ENCODE results near the gene FXYD3. TPM values are rescaled to one million over a fixed set of nuclear protein-coding genes. Genes with fewer than 3 reads are reported as not detected.

Gene FXYD3
- total and polyA plus RNA-seq, 2 experiments from 2014 or later = 0.81 TPM; not detected in 1

DNA sequence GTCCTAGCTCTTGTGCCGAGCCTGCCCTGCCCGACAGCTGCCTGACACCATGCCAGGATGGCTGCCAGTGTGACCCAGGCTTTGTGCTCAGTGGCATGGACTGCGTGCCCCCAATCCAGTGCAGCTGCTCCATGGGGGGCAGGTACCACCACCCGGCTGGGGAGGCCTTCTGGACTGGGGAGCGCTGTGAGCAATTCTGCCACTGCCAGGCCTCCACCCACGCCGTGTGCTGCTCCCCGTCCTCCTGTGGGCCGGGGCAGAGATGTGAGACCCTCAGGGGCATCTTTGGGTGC lies 9.4 kb upstream of the FXYD3 start:
- Histone ChIP-seq H3K36me3 (ENCODE audit: insufficient read depth) (no peaks in the 10 kb centered on the region), H3K9me2 (ENCODE audit: insufficient read depth) (no peaks in the 10 kb centered on the region), H3K27me3 (ENCODE audit: insufficient read depth) (no peaks in the 10 kb centered on the region), H3K79me2 (replicated peaks; ENCODE audit: insufficient read depth) (no peaks in the 10 kb centered on the region), H3K4me3 (no peak overlapping the region), H3K4me1 (ENCODE audit: insufficient read depth) (peaks cover 4% of the 10 kb centered on the region), H4K20me1 (replicated peaks; ENCODE audit: insufficient read depth) (no peaks in the 10 kb centered on the region), H3K27ac (ENCODE audit: low read depth) (no peak overlapping the region), H3K4me2 (no peak overlapping the region), H3F3A (replicated peaks; ENCODE audit: low read depth) (no peaks in the 10 kb centered on the region), H2AFZ (no peak overlapping the region)
- ATAC-seq = no peak
- peaks cover 12% of the 10 kb centered on the region for H3K4me1 Mint-ChIP-seq
- peaks cover 19% of the 10 kb centered on the region for H3K27me3 Mint-ChIP-seq (ENCODE audit: insufficient read depth, low read depth, poor library complexity)
- no peak overlapping the region for H3K27ac Mint-ChIP-seq
- H3K4me3 Mint-ChIP-seq = no peak overlapping the region
- H3K36me3 Mint-ChIP-seq (ENCODE audit: low read depth) = peaks cover 11% of the 10 kb centered on the region; the same call in 1 of the 3 replicates
- DNase-seq (ENCODE audit: low spot score) = no peak
- TF ChIP-seq ZNF114 (CRISPR knock-in tag; IDR thresholded peaks at IDR 0.05) = no peak
- H3K9me3 Mint-ChIP-seq = no peaks in the 10 kb centered on the region; the same call in 1 of the 3 replicates

DNA sequence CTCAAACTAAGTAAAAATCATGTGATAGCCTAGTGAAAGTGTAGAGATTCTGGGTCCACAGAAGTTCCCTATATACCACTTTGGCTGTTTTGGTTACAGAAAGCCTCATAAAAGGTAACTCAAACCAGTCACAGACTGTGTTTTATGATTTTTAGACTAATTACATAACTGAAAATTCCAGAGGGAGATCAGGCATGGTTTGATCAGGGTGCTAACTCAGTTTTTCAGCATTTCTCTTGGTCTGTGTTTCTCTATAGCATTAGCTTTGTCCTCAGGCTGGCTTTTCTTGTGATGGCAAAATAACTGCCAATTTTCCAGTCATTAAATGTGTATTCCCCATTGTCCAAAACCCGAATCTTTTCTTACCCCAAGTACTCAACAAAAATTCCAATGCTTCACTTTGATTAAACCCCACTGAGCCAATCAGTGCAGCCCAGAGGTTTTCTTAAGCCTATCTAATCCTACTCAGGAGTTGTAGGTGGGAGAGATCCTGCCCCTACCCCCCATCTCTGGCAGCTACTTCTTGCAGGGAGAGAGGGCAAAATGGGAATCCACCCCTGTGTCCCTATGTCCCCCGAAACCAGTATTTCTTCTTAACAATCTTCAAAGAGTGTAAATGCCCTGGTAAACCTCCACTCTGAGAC lies 8.6 kb upstream of the FXYD3 start:
- H3K36me3 Mint-ChIP-seq (ENCODE audit: low read depth) = peaks cover 11% of the 10 kb centered on the region; the same call in 1 of the 3 replicates
- Histone ChIP-seq H3K9me2 (ENCODE audit: insufficient read depth) (no peaks in the 10 kb centered on the region), H3K4me1 (ENCODE audit: insufficient read depth) (peaks cover 4% of the 10 kb centered on the region), H3K79me2 (replicated peaks; ENCODE audit: insufficient read depth) (no peaks in the 10 kb centered on the region), H3F3A (replicated peaks; ENCODE audit: low read depth) (no peaks in the 10 kb centered on the region), H3K27me3 (ENCODE audit: insufficient read depth) (no peaks in the 10 kb centered on the region), H3K4me2 (no peak overlapping the region), H3K27ac (ENCODE audit: low read depth) (no peak overlapping the region), H3K36me3 (ENCODE audit: insufficient read depth) (no peaks in the 10 kb centered on the region), H3K4me3 (no peak overlapping the region), H4K20me1 (replicated peaks; ENCODE audit: insufficient read depth) (no peaks in the 10 kb centered on the region), H2AFZ (no peak overlapping the region)
- no peak overlapping the region; the same call in 2 of the 3 replicates for H3K4me3 Mint-ChIP-seq
- peaks cover 15% of the 10 kb centered on the region for H3K4me1 Mint-ChIP-seq
- H3K27me3 Mint-ChIP-seq (ENCODE audit: insufficient read depth, low read depth, poor library complexity) = peaks cover 21% of the 10 kb centered on the region
- no peaks in the 10 kb centered on the region; the same call in 1 of the 3 replicates for H3K9me3 Mint-ChIP-seq
- DNase-seq (ENCODE audit: low spot score) (no peak), ATAC-seq (no peak)
- no peak overlapping the region for H3K27ac Mint-ChIP-seq
- TF ChIP-seq ETS1 (IDR thresholded peaks at IDR 0.05) (no peak), EZH2 (IDR thresholded peaks at IDR 0.05; ENCODE audit: low read depth, unreplicated experiment) (no peak), EZH2phosphoT487 (IDR thresholded peaks at IDR 0.05; ENCODE audit: unreplicated experiment) (no peak), NANOG (IDR thresholded peaks at IDR 0.05; ENCODE audit: borderline replicate concordance) (no peak), ZNF331 (CRISPR knock-in tag; IDR thresholded peaks at IDR 0.05; ENCODE audit: low read depth) (no peak), STAT1 (IDR thresholded peaks at IDR 0.05; ENCODE audit: unreplicated experiment) (no peak), POLR2AphosphoS5 (IDR thresholded peaks at IDR 0.05; ENCODE audit: low read depth) (no peak)
- TF ChIP-seq, protein P1, sequence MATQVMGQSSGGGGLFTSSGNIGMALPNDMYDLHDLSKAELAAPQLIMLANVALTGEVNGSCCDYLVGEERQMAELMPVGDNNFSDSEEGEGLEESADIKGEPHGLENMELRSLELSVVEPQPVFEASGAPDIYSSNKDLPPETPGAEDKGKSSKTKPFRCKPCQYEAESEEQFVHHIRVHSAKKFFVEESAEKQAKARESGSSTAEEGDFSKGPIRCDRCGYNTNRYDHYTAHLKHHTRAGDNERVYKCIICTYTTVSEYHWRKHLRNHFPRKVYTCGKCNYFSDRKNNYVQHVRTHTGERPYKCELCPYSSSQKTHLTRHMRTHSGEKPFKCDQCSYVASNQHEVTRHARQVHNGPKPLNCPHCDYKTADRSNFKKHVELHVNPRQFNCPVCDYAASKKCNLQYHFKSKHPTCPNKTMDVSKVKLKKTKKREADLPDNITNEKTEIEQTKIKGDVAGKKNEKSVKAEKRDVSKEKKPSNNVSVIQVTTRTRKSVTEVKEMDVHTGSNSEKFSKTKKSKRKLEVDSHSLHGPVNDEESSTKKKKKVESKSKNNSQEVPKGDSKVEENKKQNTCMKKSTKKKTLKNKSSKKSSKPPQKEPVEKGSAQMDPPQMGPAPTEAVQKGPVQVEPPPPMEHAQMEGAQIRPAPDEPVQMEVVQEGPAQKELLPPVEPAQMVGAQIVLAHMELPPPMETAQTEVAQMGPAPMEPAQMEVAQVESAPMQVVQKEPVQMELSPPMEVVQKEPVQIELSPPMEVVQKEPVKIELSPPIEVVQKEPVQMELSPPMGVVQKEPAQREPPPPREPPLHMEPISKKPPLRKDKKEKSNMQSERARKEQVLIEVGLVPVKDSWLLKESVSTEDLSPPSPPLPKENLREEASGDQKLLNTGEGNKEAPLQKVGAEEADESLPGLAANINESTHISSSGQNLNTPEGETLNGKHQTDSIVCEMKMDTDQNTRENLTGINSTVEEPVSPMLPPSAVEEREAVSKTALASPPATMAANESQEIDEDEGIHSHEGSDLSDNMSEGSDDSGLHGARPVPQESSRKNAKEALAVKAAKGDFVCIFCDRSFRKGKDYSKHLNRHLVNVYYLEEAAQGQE (IDR thresholded peaks at IDR 0.05; ENCODE audit: unreplicated experiment) = no peak
- TF ChIP-seq, protein P2, sequence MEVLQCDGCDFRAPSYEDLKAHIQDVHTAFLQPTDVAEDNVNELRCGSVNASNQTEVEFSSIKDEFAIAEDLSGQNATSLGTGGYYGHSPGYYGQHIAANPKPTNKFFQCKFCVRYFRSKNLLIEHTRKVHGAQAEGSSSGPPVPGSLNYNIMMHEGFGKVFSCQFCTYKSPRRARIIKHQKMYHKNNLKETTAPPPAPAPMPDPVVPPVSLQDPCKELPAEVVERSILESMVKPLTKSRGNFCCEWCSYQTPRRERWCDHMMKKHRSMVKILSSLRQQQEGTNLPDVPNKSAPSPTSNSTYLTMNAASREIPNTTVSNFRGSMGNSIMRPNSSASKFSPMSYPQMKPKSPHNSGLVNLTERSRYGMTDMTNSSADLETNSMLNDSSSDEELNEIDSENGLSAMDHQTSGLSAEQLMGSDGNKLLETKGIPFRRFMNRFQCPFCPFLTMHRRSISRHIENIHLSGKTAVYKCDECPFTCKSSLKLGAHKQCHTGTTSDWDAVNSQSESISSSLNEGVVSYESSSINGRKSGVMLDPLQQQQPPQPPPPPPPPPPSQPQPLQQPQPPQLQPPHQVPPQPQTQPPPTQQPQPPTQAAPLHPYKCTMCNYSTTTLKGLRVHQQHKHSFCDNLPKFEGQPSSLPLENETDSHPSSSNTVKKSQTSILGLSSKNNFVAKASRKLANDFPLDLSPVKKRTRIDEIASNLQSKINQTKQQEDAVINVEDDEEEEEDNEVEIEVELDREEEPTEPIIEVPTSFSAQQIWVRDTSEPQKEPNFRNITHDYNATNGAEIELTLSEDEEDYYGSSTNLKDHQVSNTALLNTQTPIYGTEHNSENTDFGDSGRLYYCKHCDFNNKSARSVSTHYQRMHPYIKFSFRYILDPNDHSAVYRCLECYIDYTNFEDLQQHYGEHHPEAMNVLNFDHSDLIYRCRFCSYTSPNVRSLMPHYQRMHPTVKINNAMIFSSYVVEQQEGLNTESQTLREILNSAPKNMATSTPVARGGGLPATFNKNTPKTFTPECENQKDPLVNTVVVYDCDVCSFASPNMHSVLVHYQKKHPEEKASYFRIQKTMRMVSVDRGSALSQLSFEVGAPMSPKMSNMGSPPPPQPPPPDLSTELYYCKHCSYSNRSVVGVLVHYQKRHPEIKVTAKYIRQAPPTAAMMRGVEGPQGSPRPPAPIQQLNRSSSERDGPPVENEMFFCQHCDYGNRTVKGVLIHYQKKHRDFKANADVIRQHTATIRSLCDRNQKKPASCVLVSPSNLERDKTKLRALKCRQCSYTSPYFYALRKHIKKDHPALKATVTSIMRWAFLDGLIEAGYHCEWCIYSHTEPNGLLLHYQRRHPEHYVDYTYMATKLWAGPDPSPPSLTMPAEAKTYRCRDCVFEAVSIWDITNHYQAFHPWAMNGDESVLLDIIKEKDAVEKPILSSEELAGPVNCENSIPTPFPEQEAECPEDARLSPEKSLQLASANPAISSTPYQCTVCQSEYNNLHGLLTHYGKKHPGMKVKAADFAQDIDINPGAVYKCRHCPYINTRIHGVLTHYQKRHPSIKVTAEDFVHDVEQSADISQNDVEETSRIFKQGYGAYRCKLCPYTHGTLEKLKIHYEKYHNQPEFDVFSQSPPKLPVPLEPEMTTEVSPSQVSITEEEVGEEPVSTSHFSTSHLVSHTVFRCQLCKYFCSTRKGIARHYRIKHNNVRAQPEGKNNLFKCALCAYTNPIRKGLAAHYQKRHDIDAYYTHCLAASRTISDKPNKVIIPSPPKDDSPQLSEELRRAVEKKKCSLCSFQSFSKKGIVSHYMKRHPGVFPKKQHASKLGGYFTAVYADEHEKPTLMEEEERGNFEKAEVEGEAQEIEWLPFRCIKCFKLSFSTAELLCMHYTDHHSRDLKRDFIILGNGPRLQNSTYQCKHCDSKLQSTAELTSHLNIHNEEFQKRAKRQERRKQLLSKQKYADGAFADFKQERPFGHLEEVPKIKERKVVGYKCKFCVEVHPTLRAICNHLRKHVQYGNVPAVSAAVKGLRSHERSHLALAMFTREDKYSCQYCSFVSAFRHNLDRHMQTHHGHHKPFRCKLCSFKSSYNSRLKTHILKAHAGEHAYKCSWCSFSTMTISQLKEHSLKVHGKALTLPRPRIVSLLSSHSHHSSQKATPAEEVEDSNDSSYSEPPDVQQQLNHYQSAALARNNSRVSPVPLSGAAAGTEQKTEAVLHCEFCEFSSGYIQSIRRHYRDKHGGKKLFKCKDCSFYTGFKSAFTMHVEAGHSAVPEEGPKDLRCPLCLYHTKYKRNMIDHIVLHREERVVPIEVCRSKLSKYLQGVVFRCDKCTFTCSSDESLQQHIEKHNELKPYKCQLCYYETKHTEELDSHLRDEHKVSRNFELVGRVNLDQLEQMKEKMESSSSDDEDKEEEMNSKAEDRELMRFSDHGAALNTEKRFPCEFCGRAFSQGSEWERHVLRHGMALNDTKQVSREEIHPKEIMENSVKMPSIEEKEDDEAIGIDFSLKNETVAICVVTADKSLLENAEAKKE (CRISPR knock-in tag; IDR thresholded peaks at IDR 0.05) = no peak

All from GM23338 (cell line).